Hepatocyte (in vitro differentiated cells): Measurements from ENCODE around the gene ATP8B3. TPM values are rescaled to one million over a fixed set of nuclear protein-coding genes. Genes with fewer than 3 reads are reported as not detected.

ENCODE experiments used
- DNase-seq: peaks from one replicate; pipeline ENCODE4 v3.0.0-alpha.2; 2016; ENCODE audit warnings: low spot score
- H2AFZ ChIP-seq: fragments of 200-600 bp; sonication (generic); 2 replicates; pipeline ENCODE4 v1.6.0; 2016; ENCODE audit warnings: antibody characterized with exemption, mild to moderate bottlenecking
- H3K27ac ChIP-seq: fragments of 200-600 bp; sonication (generic); 2 replicates; pipeline ENCODE4 v1.5.1; 2016; ENCODE audit warnings: mild to moderate bottlenecking
- H3K27me3 ChIP-seq: fragments of 200-600 bp; sonication (generic); 2 replicates; pipeline ENCODE4 v1.6.1; 2016
- H3K36me3 ChIP-seq: fragments of 200-600 bp; sonication (generic); replicated peaks from 2 replicates; pipeline ENCODE4 v1.5.1; 2016; ENCODE audit warnings: low read depth; ENCODE audit not compliant: insufficient read depth
- H3K4me1 ChIP-seq: fragments of 200-600 bp; sonication (generic); 2 replicates; pipeline ENCODE4 v1.5.1; 2016; ENCODE audit warnings: mild to moderate bottlenecking, moderate library complexity; ENCODE audit not compliant: insufficient read depth
- H3K4me2 ChIP-seq: fragments of 200-600 bp; sonication (generic); 2 replicates; pipeline ENCODE4 v1.6.0; 2016
- H3K4me3 ChIP-seq: fragments of 200-600 bp; sonication (generic); 2 replicates; pipeline ENCODE4 v1.5.1; 2016; ENCODE audit warnings: mild to moderate bottlenecking
- H3K79me2 ChIP-seq: fragments of 200-600 bp; sonication (generic); 2 replicates; pipeline ENCODE4 v1.6.0; 2017; ENCODE audit warnings: mild to moderate bottlenecking
- H3K9me2 ChIP-seq: fragments of 200-600 bp; sonication (generic); replicated peaks from 2 replicates; pipeline ENCODE4 v1.6.0; 2017; ENCODE audit warnings: mild to moderate bottlenecking; ENCODE audit not compliant: insufficient read depth
- H3K9me3 ChIP-seq: fragments of 200-600 bp; sonication (generic); 2 replicates; pipeline ENCODE4 v1.5.1; 2016; ENCODE audit warnings: low read depth, mild to moderate bottlenecking
- H4K20me1 ChIP-seq: fragments of 200-600 bp; sonication (generic); 2 replicates; pipeline ENCODE4 v1.6.0; 2016; ENCODE audit warnings: mild to moderate bottlenecking; ENCODE audit not compliant: insufficient read depth, poor library complexity, severe bottlenecking
- EZH2 ChIP-seq: fragments of 200-600 bp; sonication (generic); IDR thresholded peaks from 2 replicates; pipeline ENCODE4 v1.6.1; 2016; ENCODE audit warnings: antibody characterized with exemption, mild to moderate bottlenecking, borderline replicate concordance
- EZH2phosphoT487 ChIP-seq: fragments of 200-600 bp; sonication (generic); IDR thresholded peaks from one replicate; pipeline ENCODE4 v1.6.1; 2018; ENCODE audit warnings: antibody characterized with exemption, mild to moderate bottlenecking, low read depth, moderate library complexity; ENCODE audit not compliant: unreplicated experiment, severe bottlenecking
- WGBS: methylation state at CpG from one replicate; pipeline ENCODE4 v1.1.6; 2016; ENCODE audit warnings: low lambda C conversion rate; ENCODE audit errors: missing lambda C conversion rate; 5-methylcytosine and 5-hydroxymethylcytosine counted together
- polyA plus RNA-seq: library from polyadenylated mRNA; unstranded; fragments of >200 nt; fragmentation: Nextera tagmentation; extraction: Ambion mirVana; gene quantifications from 2 replicates; pipeline ENCODE4 v1.2.1, GENCODE V29; 2016
- total RNA-seq: library from RNA; depleted of rRNA; stranded (reverse); fragments of >200 nt; gene quantifications from 2 replicates; pipeline ENCODE4 v1.2.3, GENCODE V29; 2014
- TF ChIP-seq, protein P1 (sequence below): fragments of 200-600 bp; sonication (generic); IDR thresholded peaks from 2 replicates; pipeline ENCODE4 v1.5.1; 2016; ENCODE audit warnings: antibody characterized with exemption, mild to moderate bottlenecking; ENCODE audit not compliant: poor library complexity

The ATP8B3 gene
- total and polyA plus RNA-seq, 2 experiments from 2014 or later, result 1.7 to 2.4 TPM

DNA sequence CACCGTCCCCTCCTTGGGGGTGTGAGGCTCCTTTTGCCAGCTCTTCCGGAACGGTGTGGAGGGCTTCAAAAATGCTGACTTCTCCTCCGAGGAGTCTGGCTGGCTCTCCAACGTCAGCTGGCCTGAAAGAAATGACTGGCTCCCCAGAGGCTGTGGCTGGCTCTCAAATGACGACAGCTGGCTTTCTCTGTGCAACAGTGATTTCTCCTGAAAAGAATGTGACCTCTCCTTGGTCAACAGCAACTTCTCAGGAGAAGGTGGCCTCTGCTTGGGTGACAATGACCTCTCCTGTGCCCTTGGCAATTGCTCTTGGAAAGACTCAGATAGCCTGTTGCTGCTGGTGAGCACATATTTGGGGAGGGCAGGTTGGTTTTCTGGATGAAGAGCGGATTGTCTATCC, 29.6 kb downstream of the ATP8B3 start:
- no peaks in the 10 kb centered on the region for H3K36me3 ChIP-seq
- 87% methylated on average over 7 of the region's 7 CpGs for WGBS
- H3K27me3 ChIP-seq, result peaks cover 32% of the 10 kb centered on the region
- H2AFZ ChIP-seq, result no peak overlapping the region
- TF ChIP-seq EZH2 (no peak), EZH2phosphoT487 (no peak)
- TF ChIP-seq, protein P1, sequence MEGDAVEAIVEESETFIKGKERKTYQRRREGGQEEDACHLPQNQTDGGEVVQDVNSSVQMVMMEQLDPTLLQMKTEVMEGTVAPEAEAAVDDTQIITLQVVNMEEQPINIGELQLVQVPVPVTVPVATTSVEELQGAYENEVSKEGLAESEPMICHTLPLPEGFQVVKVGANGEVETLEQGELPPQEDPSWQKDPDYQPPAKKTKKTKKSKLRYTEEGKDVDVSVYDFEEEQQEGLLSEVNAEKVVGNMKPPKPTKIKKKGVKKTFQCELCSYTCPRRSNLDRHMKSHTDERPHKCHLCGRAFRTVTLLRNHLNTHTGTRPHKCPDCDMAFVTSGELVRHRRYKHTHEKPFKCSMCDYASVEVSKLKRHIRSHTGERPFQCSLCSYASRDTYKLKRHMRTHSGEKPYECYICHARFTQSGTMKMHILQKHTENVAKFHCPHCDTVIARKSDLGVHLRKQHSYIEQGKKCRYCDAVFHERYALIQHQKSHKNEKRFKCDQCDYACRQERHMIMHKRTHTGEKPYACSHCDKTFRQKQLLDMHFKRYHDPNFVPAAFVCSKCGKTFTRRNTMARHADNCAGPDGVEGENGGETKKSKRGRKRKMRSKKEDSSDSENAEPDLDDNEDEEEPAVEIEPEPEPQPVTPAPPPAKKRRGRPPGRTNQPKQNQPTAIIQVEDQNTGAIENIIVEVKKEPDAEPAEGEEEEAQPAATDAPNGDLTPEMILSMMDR, result no peak
- H3K79me2 ChIP-seq, result no peaks in the 10 kb centered on the region
- no peak overlapping the region for H3K4me3 ChIP-seq
- H3K9me3 ChIP-seq, result no peaks in the 10 kb centered on the region
- no peak overlapping the region for H3K4me2 ChIP-seq
- H3K4me1 ChIP-seq, result no peaks in the 10 kb centered on the region
- H3K9me2 ChIP-seq, result no peaks in the 10 kb centered on the region
- H3K27ac ChIP-seq, result no peak overlapping the region
- DNase-seq, result no peak
- H4K20me1 ChIP-seq, result no peaks in the 10 kb centered on the region

DNA sequence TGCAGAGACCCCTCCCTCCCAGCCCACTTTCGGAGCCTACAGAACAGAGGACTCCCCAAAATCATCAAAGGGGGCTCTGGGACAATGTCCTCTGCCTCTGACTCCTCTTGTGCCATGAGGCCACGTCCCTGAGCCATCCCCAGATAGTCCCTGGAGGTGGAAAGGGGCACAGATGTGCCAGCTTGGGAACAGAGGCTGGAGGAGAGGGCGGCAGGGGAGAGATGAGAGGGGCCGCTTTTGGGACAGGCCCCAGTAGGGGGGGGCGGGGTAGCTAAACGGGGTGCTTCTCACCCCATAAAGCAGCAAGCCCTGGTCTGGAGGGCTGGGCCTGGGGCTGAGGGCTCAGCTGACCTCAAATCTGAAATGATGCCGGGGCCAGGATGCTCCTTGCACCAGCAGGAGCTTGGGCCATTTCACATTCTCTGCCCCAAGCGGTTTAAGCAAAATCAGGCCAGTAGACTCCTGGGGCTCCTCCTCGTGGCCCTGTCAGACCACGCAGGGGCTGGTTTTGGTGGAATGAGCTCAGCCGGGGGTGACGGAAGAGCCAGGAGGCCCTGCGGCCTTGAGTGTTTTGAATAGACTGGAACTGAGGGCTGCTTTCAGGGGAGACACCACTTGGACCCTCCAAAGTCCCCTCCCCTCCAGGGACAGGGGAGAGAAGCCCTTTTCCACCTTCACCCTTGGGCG, 31.7 kb downstream of the ATP8B3 start:
- DNase-seq, result no peak
- Histone ChIP-seq H3K4me1 (no peaks in the 10 kb centered on the region), H2AFZ (no peak overlapping the region), H4K20me1 (no peaks in the 10 kb centered on the region), H3K4me2 (no peak overlapping the region), H3K79me2 (no peaks in the 10 kb centered on the region), H3K27me3 (peaks cover 53% of the 10 kb centered on the region), H3K9me2 (no peaks in the 10 kb centered on the region), H3K4me3 (no peak overlapping the region), H3K27ac (no peak overlapping the region), H3K36me3 (no peaks in the 10 kb centered on the region), H3K9me3 (no peaks in the 10 kb centered on the region)
- 59% methylated on average over 13 of the region's 14 CpGs for WGBS
- TF ChIP-seq EZH2 (no peak), EZH2phosphoT487 (no peak)
- TF ChIP-seq, protein P1, result no peak

DNA sequence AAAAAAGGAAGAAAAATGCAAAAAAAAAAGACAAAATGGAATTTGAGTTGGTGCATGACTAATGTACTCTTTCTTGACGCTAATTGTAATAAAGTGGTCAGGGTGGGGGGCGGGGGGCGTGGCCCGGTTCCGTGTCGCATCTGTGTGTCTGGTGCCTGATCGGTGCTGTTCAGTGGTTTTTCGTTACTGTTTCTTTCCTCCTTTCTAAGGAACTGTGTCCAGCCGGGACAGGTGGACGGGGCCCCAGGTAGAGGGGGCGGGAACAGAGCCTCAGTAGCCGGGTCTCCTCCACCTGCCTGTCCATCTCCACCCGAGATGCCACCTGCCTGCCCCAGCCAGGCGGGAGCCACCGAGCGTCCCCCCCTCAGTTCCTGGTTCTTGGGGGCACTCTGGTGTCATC, 32.5 kb downstream of the ATP8B3 start:
- Histone ChIP-seq H4K20me1 (no peaks in the 10 kb centered on the region), H3K9me3 (no peaks in the 10 kb centered on the region), H3K9me2 (no peaks in the 10 kb centered on the region), H3K36me3 (no peaks in the 10 kb centered on the region), H3K27me3 (peaks cover 60% of the 10 kb centered on the region), H2AFZ (no peak overlapping the region), H3K79me2 (no peaks in the 10 kb centered on the region), H3K4me2 (no peak overlapping the region), H3K4me3 (no peak overlapping the region), H3K4me1 (no peaks in the 10 kb centered on the region), H3K27ac (no peak overlapping the region)
- 52% methylated on average over 12 of the region's 16 CpGs for WGBS
- TF ChIP-seq, protein P1, result no peak
- TF ChIP-seq EZH2, result no peak
- no peak for TF ChIP-seq EZH2phosphoT487
- DNase-seq, result no peak
